HG03378 (cell line): Measurements from ENCODE around the gene GPR108.

ENCODE experiments used
- ATAC-seq: cut with Tn5 transposase; IDR thresholded peaks from one replicate; pipeline ENCODE4 v1.9.1; 2021; ENCODE audit warnings: mild to moderate bottlenecking, moderate library complexity; ENCODE audit not compliant: unreplicated experiment

The GPR108 gene

GRCh38 chr19:6682607-6683128 lies 54.7 kb downstream of the GPR108 start:
- ATAC-seq, result no peak

DNA sequence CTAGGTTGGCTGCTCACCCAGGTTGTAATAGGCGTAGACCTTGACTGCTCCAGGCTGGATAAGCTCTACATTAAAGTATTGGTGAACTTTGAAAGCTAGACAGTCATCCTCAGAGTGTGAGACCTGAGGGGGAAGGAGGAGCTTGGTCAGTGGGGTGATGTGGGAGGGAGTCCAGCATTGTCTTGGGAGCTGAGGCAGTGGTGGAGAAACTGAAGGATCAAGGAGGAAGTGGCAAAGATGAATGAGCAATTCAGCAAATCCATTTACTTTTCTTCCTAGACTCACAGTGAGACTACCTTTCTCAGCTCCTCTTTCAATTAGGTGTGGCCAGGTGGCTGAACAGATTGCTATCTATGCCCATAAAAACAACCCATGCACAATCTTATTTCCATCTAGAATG lies 57.2 kb downstream of the GPR108 start:
- ATAC-seq, result no peak
